Mesothelial cell of epicardium (in vitro differentiated cells): Measurements from ENCODE around the gene SPANXD. TPM values are rescaled to one million over a fixed set of nuclear protein-coding genes. Genes with fewer than 3 reads are reported as not detected.

Source experiments
- DNase-seq, 2 experiments: peaks; one replicate each; pipeline ENCODE4 v3.0.0; 2021; ENCODE audit warnings: low spot score in 2 of 2; ENCODE audit not compliant: unreplicated experiment in 2 of 2
- H3K27ac Mint-ChIP-seq: 2 replicates; pipeline ENCODE4 v1.8.0; 2021; ENCODE audit warnings: mixed read lengths
- H3K27me3 Mint-ChIP-seq: 2 replicates; pipeline ENCODE4 v1.8.0; 2021; ENCODE audit warnings: low read depth, mixed read lengths
- H3K36me3 Mint-ChIP-seq: 2 replicates; pipeline ENCODE4 v1.8.0; 2021; ENCODE audit warnings: mixed read lengths
- H3K4me1 Mint-ChIP-seq: 2 replicates; pipeline ENCODE4 v1.8.0; 2021; ENCODE audit warnings: mixed read lengths
- H3K4me3 Mint-ChIP-seq: 2 replicates; pipeline ENCODE4 v1.8.0; 2021; ENCODE audit warnings: mild to moderate bottlenecking, moderate library complexity, mixed read lengths
- H3K9me3 Mint-ChIP-seq: 2 replicates; pipeline ENCODE4 v1.8.0; 2021; ENCODE audit warnings: mixed read lengths
- total RNA-seq: library from RNA; stranded (reverse); gene quantifications from 3 replicates; pipeline ENCODE4 v1.2.1, GENCODE V29; 2021
- TF ChIP-seq, protein P1 (sequence below): fragments of 200-600 bp; sonication (generic); IDR thresholded peaks from one replicate; pipeline ENCODE4 v1.5.0; 2021; ENCODE audit warnings: antibody characterized with exemption; ENCODE audit not compliant: unreplicated experiment

The SPANXD gene
- total RNA-seq, 1 donor from 2014 or later, result 0.58 TPM

DNA sequence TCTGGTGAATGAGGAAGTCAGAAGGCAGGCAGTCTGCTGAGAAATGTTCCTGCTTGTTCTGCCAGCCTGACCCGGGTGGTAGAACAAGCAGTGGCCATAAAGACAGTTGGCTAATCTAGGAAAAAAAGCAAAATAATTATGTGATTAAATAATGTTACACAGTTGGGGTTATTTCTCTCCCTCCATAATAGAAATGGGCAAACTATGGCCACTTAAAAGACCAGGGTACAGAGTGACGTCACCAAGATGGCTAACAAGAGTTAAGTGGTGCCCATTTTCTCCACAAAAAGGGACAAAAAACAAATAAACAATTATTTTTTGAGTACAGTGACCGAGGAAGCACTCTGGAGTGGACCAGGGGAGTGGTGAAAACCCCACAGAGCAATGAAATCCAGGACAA is 16.1 kb upstream of the SPANXD start:
- Mint-ChIP-seq H3K4me3 (no peak overlapping the region), H3K9me3 (peaks cover 27% of the 10 kb centered on the region), H3K4me1 (no peaks in the 10 kb centered on the region), H3K27ac (no peak overlapping the region), H3K27me3 (no peaks in the 10 kb centered on the region), H3K36me3 (no peaks in the 10 kb centered on the region)
- TF ChIP-seq, protein P1, sequence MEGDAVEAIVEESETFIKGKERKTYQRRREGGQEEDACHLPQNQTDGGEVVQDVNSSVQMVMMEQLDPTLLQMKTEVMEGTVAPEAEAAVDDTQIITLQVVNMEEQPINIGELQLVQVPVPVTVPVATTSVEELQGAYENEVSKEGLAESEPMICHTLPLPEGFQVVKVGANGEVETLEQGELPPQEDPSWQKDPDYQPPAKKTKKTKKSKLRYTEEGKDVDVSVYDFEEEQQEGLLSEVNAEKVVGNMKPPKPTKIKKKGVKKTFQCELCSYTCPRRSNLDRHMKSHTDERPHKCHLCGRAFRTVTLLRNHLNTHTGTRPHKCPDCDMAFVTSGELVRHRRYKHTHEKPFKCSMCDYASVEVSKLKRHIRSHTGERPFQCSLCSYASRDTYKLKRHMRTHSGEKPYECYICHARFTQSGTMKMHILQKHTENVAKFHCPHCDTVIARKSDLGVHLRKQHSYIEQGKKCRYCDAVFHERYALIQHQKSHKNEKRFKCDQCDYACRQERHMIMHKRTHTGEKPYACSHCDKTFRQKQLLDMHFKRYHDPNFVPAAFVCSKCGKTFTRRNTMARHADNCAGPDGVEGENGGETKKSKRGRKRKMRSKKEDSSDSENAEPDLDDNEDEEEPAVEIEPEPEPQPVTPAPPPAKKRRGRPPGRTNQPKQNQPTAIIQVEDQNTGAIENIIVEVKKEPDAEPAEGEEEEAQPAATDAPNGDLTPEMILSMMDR, result no peak
- DNase-seq, result no peak

DNA sequence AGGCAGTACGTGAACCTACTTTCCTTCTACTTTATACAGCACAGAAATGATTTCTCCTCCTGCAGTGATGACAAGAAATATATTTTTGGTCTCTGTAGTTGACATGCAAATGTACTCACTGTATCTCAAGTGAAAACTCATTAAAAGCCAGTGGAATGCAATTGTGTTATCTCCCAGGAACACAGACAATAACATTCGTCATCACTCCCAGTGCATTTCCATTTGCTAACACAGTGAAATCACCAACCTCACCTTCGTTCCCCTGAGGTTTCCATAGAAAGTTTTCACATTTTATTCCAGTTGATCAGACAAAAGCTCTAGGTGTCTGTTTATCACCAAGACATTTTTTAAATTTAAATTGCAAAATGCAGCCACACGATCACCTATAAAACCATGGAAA is 2.5 kb upstream of the SPANXD start:
- Mint-ChIP-seq H3K9me3 (peaks cover 23% of the 10 kb centered on the region), H3K4me3 (no peak overlapping the region), H3K27ac (no peak overlapping the region), H3K4me1 (no peaks in the 10 kb centered on the region), H3K36me3 (no peaks in the 10 kb centered on the region), H3K27me3 (no peaks in the 10 kb centered on the region)
- TF ChIP-seq, protein P1, result no peak
- no peak for DNase-seq

DNA sequence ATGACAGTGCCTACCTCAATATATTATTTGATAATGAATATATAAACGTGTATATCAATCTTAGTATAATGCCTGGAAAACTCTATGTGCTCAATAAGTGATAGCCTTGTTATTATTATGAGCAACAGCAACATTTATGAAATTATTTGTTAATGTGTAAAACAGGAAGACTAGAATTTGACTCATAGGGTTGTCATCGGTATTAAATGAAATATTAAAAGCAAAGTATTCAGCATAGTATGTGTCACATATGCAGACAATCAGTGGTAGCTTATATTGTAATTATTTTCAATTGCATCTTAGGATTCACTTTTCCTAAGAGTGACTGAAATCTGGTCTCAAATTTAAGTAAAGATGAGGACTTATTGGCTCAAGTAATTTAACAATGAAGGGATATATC is 24.6 kb downstream of the SPANXD start:
- Mint-ChIP-seq H3K36me3 (no peaks in the 10 kb centered on the region), H3K27me3 (no peaks in the 10 kb centered on the region), H3K4me3 (no peak overlapping the region), H3K27ac (no peak overlapping the region), H3K9me3 (peaks cover 27% of the 10 kb centered on the region), H3K4me1 (no peaks in the 10 kb centered on the region)
- TF ChIP-seq, protein P1, result no peak
- DNase-seq, result no peak

DNA sequence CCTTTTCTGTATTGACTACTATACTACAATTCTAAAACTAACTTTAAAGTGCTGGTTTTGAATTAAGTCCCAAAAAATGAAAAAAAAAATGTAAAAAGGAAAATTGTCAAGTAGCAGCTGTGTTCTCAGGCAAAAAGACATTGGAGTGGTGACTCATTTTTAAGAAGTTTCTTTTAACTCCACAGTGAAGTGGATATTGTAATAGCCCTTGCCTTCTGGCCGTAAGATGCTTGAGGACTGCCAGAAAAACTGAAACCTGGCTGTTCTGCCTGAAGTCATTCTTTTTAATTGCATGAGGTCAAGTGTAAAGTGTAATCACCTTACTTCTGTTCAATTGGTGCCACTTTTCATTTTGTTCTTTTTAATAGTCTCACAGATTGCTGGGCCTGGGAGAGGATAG is 28.9 kb downstream of the SPANXD start:
- peaks cover 35% of the 10 kb centered on the region for H3K9me3 Mint-ChIP-seq
- no peaks in the 10 kb centered on the region for H3K36me3 Mint-ChIP-seq
- no peaks in the 10 kb centered on the region for H3K4me1 Mint-ChIP-seq
- no peak overlapping the region for H3K4me3 Mint-ChIP-seq
- TF ChIP-seq, protein P1, result no peak
- no peak overlapping the region for H3K27ac Mint-ChIP-seq
- DNase-seq, result no peak
- H3K27me3 Mint-ChIP-seq, result no peaks in the 10 kb centered on the region

DNA sequence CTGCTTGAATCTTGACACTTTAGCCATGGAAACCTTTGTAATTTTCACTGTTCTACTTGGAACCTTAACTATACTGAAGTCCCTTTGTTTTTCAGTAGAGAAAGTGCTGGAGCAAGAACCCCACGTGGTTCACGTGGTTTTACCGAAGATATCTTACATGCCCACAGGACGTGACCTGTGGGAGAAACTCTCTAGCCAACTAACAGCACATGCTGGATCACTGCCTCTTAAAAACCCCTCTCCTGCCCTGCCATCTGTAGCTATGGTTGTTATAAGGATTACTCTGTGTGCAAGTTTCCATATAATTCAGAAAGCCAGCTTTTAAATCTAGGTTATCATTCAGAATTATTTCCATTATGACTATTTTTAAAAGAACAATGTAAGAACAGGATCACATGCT is 30.2 kb downstream of the SPANXD start:
- no peak for DNase-seq
- TF ChIP-seq, protein P1, result no peak

DNA sequence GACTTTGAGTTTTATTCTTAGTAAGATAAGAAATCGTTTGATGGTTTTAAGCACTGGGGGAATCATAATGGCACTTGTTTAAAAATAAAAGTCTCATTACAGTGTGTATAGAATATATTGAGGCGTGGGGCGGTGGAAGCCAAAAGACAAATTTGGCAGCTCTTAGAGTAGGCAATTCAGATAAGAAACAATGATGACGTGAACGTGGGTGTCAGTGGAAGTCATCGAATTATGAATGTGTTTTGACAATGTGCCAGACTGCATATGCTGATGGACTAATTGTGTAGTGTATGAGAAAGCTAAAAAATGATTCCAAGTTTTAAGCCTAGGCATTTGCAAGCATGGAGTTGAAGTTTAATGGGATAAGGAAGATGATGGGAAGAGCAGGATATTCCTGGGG is 35.8 kb downstream of the SPANXD start:
- Mint-ChIP-seq H3K36me3 (no peaks in the 10 kb centered on the region), H3K9me3 (peaks cover 14% of the 10 kb centered on the region), H3K4me3 (no peak overlapping the region), H3K27ac (no peak overlapping the region), H3K27me3 (no peaks in the 10 kb centered on the region), H3K4me1 (no peaks in the 10 kb centered on the region)
- TF ChIP-seq, protein P1, result no peak
- DNase-seq, result no peak

More for the DNA sequence above, 30.2 kb downstream of the SPANXD start:
- Mint-ChIP-seq H3K27me3 (no peaks in the 10 kb centered on the region), H3K36me3 (no peaks in the 10 kb centered on the region), H3K4me3 (no peak overlapping the region), H3K9me3 (peaks cover 30% of the 10 kb centered on the region), H3K4me1 (no peaks in the 10 kb centered on the region), H3K27ac (no peak overlapping the region)
